Spleen (tissue), 7 donors: Measurements from ENCODE around the gene LCN10.

ENCODE experiments used
- CTCF ChIP-seq, 11 experiments: fragments of 200-600 bp in 7 of 11; fragments of 450-650 bp in 4 of 11; sonication (generic) in 4 of 11; IDR thresholded peaks in 8 of 11; conservative IDR thresholded peaks in 3 of 11; 1 replicate in 7 of 11; 2 replicates in 4 of 11; pipeline versions ENCODE4 v1.4.0 to v1.8.0; 2016 to 2021; ENCODE audit warnings: antibody characterized with exemption in 11 of 11, inconsistent platforms in 4 of 11, mild to moderate bottlenecking in 1 of 11
- POLR2A ChIP-seq, 3 donors: fragments of 450-650 bp; IDR thresholded peaks; one replicate each; pipeline ENCODE4 v1.5.1; 2017; ENCODE audit warnings: antibody characterized with exemption in 3 of 3, mild to moderate bottlenecking in 1 of 3
- POLR2AphosphoS5 ChIP-seq, 3 donors: sonication (generic); formaldehyde crosslinking; IDR thresholded peaks; one replicate each; pipeline ENCODE4 v1.5.1; 2017; ENCODE audit warnings: antibody characterized with exemption in 3 of 3
- donor health status: DM: no; HTN: no; CAD: no; lungs with moderate emphysema.
- donor health status: DM: no; HTN: no; CAD: no.
- donor health status: DM: no; HTN: no; CAD: no.

- no peak for TF ChIP-seq CTCF (IDR thresholded peaks at IDR 0.05 in 8 of 11, conservative IDR thresholded peaks at IDR 0.05 in 3 of 11)
- no peak for TF ChIP-seq POLR2A (IDR thresholded peaks at IDR 0.05)
- peak in 1 of 3 donors; percentile 12 for TF ChIP-seq POLR2AphosphoS5 (IDR thresholded peaks at IDR 0.05)
Measured at GRCh38 chr9:136697821-136698526, 44.8 kb downstream of the LCN10 start.
